Epithelial cell of esophagus (primary cell): ENCODE measurements around the gene MRPS11.
"Not testable (repeated sequence)": the region's sequence is repeated elsewhere in the genome, so short reads cannot be mapped to it uniquely, and the experiment has no call there.

Source experiments
- DNase-seq: peaks from one replicate; pipeline ENCODE4 v3.0.0; 2010; ENCODE audit warnings: low read depth
- H3K4me3 ChIP-seq: 2 replicates; pipeline ENCODE4 v1.5.1; 2011; ENCODE audit warnings: mild to moderate bottlenecking, low read length, control low read depth
- CTCF ChIP-seq: IDR thresholded peaks from 2 replicates; pipeline ENCODE4 v1.5.1; 2011; ENCODE audit warnings: low read depth, mild to moderate bottlenecking, low read length, control low read depth, inconsistent platforms; ENCODE audit not compliant: insufficient read depth; ENCODE audit errors: missing control alignments

The MRPS11 gene

DNA sequence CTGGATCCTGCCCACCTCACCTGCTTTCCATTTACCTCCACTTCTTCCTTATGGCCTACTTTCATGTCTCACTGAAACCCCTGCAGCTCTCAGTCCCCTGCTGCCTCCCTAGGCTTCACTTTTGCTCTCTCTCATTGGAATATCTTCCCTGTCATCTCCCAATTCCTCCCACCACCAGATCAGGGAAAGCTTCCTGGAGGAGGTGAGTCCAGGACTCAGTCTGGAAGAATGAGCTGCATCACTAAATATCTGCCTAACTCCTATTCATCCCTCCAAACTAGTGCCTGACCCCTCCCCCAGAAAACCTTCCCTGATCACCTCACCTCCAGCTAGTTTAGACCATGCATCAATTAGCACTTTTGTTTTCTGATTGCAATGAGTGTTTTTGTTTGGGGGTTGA is 37.5 kb upstream of the MRPS11 start:
- DNase-seq = no peak
- no peak overlapping the region for H3K4me3 ChIP-seq
- TF ChIP-seq CTCF = no peak

- H3K4me3 ChIP-seq = no peak overlapping the region
- no peak for TF ChIP-seq CTCF
- DNase-seq = no peak
These were observed 36.1 kb upstream of the MRPS11 start for GRCh38 chr15:88431441-88431840.

- H3K4me3 ChIP-seq = no peak overlapping the region
- TF ChIP-seq CTCF = no peak
- DNase-seq = no peak
These were observed 34.3 kb upstream of the MRPS11 start for GRCh38 chr15:88433046-88433685.

DNA sequence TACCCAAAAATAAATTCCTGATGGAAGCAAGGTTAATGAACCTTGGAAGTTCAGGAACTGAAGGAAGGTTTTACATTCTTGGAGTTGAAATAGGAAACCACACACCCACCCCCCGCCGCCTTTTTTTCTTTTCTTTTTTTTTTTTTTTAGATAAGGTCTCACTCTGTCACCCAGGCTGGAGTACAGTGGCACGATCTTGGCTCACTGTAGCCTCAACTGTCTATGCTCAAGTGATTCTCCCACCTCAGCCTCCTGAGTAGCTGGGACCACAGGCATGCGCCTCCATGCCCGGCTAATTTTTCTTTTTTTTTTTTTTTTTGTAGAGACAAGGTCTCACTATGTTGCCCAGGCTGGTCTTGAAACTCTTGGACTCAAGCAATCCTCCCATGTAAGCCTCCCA is 33.4 kb upstream of the MRPS11 start:
- not testable (repeated sequence) for DNase-seq, H3K4me3 ChIP-seq

GRCh38 chr15:88438181-88438580 is 29.3 kb upstream of the MRPS11 start:
- no peak for TF ChIP-seq CTCF
- no peak overlapping the region for H3K4me3 ChIP-seq
- no peak for DNase-seq

- no peak for TF ChIP-seq CTCF
- peak; percentile 82 for DNase-seq
- H3K4me3 ChIP-seq = no peak overlapping the region
These were observed 27.5 kb upstream of the MRPS11 start for GRCh38 chr15:88440021-88440420.

DNA sequence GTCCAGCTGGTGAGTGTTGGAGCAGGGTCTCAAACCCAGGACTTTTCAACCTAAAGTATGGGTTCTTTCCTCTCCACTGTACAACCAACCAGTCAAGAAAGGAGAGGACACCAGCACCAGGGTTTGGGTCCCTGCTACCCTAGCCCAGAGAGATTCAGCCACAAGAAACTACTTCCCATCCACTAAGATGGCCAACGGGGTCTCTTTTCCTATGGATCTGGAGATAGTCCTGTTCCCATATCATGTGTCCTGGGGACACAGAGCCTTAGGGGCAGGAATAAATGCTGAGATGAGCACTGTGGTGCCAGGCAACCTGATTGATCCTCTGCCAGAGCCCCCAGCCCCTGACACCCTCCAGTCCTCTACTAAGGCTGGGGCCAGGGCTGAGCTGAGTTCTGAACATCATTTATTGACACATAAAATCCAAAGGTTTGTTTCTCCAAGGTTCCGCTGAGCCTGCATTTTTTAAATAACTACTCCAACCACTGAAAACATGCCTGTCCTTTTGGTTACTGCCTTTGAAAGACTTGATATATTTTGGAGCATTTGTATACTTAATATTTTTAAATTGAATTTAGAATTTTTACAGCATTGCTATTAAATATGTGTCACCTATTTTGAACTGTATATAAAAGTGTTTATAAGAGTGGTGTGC is 26.3 kb upstream of the MRPS11 start:
- no peak for DNase-seq
- no peak for TF ChIP-seq CTCF
- no peak overlapping the region for H3K4me3 ChIP-seq
